ENCODE measurements around the gene ST6GALNAC3.

DNA sequence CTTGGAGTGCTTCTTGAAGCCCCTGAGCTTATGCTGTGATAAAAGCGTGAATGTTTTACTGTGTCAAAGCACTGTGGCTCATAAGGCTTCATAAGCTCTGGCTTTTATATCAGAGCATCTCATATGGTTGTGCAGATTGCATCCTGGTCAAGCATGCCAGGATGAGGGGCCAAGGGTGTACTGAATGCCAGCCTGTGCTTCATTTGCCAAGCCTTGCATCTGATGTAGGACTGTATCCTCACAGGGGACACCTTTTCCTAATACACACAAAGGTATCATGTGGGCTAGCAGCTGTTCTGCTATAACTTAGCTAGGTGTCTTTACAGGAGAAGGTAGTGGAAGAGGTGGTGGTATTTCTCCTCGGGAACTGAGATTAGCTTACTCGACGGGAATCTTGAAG, 134.7 kb downstream of the ST6GALNAC3 start:
- TF ChIP-seq EZH2 (IDR thresholded peaks at IDR 0.05; ENCODE audit: low read length): no peak
- TF ChIP-seq, protein P1, sequence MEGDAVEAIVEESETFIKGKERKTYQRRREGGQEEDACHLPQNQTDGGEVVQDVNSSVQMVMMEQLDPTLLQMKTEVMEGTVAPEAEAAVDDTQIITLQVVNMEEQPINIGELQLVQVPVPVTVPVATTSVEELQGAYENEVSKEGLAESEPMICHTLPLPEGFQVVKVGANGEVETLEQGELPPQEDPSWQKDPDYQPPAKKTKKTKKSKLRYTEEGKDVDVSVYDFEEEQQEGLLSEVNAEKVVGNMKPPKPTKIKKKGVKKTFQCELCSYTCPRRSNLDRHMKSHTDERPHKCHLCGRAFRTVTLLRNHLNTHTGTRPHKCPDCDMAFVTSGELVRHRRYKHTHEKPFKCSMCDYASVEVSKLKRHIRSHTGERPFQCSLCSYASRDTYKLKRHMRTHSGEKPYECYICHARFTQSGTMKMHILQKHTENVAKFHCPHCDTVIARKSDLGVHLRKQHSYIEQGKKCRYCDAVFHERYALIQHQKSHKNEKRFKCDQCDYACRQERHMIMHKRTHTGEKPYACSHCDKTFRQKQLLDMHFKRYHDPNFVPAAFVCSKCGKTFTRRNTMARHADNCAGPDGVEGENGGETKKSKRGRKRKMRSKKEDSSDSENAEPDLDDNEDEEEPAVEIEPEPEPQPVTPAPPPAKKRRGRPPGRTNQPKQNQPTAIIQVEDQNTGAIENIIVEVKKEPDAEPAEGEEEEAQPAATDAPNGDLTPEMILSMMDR (optimal IDR thresholded peaks at IDR 0.05 in 1 of 3, IDR thresholded peaks at IDR 0.05 in 1 of 3, conservative IDR thresholded peaks at IDR 0.05 in 1 of 3; ENCODE audit: extremely low read depth in 1 of 3, insufficient read depth in 2 of 3, low read length in 3 of 3): no peak

Measured in keratinocyte (primary cell).